Measurements from ENCODE around the gene KCNF1.

Gene KCNF1, protein sequence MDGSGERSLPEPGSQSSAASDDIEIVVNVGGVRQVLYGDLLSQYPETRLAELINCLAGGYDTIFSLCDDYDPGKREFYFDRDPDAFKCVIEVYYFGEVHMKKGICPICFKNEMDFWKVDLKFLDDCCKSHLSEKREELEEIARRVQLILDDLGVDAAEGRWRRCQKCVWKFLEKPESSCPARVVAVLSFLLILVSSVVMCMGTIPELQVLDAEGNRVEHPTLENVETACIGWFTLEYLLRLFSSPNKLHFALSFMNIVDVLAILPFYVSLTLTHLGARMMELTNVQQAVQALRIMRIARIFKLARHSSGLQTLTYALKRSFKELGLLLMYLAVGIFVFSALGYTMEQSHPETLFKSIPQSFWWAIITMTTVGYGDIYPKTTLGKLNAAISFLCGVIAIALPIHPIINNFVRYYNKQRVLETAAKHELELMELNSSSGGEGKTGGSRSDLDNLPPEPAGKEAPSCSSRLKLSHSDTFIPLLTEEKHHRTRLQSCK

DNA sequence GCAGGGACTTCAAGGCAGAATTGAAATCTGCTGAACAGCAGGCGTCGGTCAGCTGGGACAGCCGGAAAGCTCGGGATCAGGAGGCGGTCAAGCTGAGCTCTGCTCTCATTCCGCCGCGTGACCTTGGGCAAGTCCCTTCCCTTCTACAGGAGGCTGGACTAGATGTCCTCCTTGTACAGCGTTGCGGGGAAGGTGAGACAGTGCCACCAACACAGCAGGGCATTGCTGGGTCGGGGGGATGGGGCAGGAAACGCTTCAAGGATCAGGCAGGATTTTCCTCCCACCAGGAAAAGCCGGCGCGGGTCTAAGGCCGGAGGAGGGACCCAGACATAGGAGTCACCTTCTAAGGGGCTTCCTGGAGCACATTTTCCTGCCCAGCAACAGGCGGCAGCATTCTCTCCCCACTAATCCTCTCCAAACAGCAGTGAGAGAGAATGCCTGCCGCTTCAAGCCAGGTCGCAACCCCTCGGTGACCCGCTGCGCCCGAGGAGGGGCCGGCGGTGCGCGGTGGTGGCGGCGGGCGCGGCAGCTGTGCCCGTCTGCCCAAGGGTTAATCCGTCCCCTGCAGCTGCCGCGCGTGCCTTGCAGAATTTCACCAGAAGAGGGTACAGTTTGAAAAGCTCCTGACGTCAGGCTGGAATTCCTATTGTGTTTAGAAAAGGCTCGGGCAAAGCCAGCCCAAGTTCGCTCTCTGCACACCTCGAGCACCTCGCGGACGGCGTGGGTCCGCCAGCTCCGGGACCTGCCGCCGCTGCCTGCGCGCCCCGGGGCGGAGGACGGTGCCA, at the start of gene KCNF1:
TSS of gene KCNF1 (plus strand) at position 644 of the 785 bp plus-strand sequence. CDS start 493 bp downstream, outside the sequence.
- DNase-seq (ENCODE audit: low read depth in 2 of 2, low spot score in 1 of 2), result no peak

DNA sequence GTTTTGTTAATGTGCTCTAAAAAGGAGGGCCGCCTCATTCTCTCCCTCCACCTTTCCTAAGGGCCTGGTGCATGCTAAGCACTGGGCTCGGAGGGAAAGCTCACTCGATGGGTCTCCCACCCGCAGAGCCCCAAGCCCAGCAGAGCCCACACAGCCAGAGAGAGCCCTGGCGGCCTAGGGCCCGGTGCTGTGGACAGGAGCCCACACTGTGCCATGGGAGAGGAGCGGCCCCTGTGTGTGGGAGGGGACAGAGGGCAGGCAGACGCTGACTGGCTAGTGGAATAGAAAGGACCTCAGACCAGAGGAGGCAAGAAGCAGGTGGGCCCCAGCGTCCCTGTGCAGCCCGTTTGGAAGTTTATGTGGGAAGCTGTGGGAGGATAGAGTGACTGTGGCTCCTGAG, 49.4 kb upstream of the KCNF1 start:
- DNase-seq (ENCODE audit: low read depth in 2 of 2, low spot score in 1 of 2), result no peak

DNA sequence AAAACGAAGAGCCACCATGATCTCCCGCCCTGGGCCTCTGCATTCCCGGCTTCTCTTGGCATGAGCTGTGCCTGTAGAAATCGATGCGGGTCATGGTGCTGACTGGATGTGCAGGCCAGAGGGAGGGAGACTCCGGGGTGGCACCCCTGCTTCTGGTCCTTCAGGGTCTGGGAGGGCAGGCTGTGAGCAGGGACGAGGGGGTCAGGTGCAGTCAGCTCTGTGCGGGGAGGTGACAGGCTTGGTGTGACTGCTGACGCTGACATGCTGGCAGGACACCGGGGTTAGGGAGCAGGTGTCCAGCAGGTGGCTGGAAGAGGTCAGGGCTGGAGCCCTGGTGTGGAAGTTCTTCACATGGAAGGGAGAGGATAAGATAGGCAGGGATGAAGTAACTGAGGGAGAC, 48.7 kb upstream of the KCNF1 start:
- DNase-seq (ENCODE audit: low read depth in 2 of 2, low spot score in 1 of 2), result no peak

DNA sequence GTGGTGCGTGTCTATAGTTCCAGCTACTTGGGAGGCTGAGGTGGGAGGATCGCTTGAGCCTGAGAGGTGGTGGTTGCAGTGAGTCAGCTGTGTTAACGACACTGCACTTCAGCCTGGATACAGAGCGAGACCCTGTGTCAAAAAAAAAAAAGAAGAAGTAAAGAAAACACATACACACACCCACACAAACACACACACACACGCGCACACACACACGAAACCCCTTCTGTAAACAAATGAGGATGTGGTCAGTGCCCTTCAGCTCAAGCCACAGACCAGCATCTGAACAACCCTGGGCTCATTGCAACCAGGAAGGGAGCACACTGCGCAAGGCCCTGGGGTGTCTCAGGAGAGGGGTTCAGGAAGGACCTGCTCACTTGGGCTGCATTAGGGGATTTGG, 47.9 kb upstream of the KCNF1 start:
- DNase-seq (ENCODE audit: low read depth in 2 of 2, low spot score in 1 of 2), result no peak

DNA sequence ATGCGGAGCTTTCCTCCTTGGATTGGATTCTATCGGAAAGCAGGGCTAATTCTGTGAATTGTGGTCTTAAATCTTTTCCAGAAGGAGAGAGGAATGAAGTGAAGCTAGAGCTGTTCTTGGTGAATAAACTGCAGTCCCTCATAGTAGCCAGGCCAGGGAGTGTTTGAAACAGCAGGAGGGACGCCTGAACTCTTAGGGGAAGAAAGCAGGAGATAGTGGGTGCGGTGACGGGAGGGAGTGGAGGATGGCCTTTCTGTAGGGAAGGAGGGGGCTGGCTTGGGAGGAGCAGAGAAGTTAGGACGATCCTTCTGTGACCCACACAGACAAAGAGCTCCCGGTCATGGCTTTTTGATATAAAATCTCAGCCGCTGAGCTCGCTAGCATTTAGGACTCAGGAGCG, 47.5 kb upstream of the KCNF1 start:
- DNase-seq (ENCODE audit: low read depth in 2 of 2, low spot score in 1 of 2), result no peak

DNA sequence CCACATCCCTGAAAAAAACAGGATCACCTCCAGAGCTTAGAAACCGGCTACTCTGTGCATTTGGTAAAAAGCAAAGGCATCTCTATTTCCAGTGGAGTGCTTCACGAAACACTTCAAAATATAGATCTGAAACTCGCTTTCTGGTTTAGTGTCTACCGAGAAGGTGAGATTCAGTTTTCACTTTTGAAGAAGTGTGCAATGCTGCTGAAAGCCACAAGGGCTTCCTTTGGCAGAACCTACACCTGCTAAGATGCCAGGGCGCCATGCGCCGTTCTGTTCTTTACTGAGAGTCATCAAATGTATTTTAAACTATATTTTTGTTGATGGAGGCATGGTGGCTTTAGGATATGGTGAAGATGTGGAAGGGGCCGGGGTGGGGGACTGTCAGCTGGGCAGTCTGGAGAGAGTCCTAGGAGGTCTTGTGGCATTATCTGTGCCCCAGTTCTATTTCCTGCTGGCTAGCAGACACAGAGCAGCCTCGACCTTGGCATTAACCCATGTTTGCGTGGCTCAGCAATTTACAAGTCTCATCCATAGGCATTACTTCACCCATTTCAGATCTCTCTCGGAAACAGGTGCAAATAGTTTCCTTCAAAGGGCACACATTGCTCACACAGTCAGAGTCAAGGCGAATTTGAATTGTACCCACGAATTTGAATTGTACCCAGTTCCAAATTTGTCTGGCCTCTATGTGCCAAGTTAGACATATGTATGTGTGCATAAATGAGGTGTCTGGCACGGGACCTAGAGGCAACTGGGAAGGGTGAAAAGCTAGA, 46.7 kb upstream of the KCNF1 start:
- no peak for DNase-seq (ENCODE audit: low read depth in 2 of 2, low spot score in 1 of 2)

DNA sequence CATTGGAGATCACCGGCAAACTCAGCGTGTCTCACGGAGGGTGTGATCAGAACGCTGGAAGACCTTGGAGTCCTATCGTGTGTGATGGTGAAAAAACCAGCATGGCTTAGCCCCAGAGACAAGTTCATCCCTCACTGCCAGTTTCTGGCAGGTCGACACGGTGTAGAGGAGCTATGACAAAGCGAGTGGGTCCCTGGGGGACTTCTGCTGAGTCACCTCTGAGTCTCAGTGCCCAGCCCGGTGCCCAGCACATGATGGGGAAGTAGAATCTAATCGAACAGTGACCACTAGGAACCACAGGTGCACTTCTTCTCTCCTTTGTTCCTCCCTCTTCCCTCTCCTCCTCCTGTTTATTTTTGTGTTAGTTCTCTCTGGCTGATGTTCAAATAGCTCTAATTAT, 45.9 kb upstream of the KCNF1 start:
- no peak for DNase-seq (ENCODE audit: low read depth in 2 of 2, low spot score in 1 of 2)

DNA sequence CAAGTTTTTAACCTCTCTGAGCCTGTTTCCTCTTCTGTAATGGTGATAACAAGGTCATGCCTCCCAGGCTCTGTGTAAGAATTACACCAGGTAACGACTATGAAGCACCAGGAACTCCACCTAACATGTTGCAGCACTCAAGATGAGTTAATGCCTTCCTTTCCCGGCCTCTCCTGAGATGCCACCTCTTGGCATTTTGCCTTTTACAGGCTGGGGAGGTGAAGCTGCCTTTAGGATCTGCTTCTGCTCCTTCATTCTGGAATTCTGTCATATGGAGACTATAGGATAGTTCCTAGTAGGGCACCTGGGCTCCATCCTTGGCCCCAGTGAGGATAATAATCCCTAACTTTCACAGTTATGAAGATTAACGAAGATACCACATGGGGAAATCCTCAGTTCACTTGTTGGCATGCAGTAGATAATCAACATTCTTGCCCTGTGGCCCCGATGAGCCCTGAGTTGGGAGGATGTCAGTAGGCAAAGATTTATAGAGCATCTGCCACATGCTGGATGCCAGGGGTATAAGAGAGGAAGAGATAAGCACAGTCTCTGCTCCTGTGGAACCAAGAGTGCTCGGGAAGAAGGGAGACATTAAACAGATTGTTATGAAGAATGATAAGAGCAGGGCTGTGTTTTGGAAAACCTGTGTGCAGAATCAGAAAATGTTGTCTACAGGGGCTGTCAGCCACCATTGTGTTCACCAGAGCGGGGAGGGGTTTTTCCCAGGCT, 43.9 kb upstream of the KCNF1 start:
- no peak for DNase-seq (ENCODE audit: low read depth in 2 of 2, low spot score in 1 of 2)

DNA sequence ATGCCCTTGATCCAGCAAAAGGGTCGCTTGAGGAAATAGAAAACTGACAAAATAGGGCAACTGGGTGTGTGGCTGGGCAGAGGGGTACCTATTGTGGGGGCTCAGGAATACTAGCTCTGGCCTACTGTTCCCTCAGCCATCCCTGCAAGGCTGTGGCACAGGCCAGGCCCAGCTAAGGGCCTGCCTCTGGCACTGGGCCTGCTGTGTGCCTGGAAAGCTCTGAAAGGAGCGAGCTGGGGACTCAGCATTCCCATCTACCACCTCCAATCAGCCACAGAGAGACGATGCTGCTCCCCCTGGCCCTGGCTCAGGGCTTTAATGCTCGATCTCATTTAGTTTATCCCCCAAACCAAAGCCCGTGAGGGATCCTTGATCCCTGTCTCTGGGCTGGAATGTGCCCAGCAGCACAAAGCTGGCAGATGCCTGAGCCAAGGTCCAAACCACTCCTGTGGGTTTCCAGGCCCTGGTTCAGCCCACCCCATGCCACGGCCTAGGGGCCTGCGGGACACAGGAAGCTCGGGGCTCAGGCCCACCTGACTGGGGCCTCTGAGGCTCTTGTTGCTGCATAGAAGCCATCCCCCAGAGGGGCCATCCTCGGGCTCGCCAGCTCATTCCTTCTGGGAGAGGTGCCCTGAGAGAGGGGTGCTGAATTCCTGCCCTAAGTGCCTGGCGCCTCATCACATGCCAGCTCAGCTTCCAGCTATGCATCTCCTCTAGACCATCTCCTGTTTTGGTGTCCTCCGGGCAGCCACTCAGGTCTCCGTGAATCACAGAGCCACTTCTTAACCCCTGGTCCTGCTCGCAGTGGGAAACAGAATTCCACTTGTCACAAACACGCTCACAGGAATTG, 43.0 kb upstream of the KCNF1 start:
- no peak for DNase-seq (ENCODE audit: low read depth in 2 of 2, low spot score in 1 of 2)

DNA sequence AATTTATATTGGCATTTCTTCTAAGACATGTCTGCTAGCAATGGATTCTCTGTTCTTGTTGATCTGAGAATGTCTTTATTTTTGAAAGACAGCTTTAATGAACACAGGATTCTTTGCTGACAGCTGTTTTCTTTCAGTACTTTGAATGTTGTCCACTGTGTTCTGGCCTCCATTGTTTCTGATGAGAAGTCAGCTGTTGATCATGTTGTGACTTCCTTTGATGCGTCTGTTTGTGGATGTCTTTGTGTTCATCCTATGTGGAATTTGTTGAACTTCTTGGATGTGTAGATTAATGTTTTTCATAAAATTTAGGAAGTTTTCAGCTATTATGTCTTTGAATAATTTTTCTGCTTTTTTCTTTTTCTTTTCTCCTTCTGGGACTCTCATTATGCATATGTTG, 39.8 kb upstream of the KCNF1 start:
- DNase-seq (ENCODE audit: low read depth in 2 of 2, low spot score in 1 of 2), result no peak

DNA sequence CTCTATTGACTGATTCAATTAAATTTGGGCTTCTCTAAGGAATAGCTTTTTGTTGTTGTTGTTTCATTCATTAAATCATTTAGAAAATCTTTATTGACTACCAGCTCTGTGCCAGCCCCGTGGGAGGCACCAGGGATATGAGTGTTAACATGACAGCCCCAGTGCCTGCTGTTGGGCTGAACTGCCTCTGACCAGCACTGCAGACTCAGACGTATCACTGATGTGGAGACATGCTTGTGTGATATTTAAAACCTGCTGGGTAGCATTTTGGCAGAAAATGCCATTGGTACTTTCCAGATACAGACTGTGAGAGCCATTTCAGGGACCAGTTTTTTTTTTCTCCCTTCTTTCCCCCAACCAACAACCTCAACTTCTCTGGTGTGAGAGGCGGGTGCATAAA, 38.6 kb upstream of the KCNF1 start:
- DNase-seq (ENCODE audit: low read depth in 2 of 2, low spot score in 1 of 2), result no peak

DNA sequence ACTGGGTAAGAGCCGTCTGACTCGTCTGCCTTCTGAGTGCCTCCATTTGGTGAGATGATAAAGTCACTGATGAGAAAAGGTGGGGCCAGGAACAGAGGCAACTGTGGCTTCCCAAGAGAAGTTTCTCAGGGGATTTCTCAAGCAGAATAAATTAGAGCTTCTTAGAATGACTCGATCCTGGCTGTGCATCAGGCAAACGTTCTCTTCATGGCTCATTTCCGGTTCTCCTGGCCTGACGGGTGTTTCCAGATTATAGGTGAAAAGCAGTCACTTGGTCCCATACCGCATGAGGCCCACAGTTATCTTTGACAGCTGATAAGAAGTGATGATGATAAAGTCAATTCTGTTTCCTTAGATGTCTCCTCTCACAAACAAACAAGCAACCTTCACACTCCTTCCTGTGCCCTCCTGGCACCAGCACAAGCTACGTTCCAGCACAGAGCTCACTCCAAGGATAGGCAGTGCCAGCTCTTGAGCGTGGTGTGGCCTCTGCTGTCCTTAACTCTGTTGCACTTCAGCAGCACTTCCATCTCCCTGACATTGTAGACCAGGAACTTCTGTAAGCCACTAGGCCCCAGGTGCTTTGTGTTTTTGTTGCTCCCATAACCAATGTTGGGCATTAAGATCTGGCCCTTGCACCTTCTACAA, 37.8 kb upstream of the KCNF1 start:
- DNase-seq (ENCODE audit: low read depth in 2 of 2, low spot score in 1 of 2), result no peak

DNA sequence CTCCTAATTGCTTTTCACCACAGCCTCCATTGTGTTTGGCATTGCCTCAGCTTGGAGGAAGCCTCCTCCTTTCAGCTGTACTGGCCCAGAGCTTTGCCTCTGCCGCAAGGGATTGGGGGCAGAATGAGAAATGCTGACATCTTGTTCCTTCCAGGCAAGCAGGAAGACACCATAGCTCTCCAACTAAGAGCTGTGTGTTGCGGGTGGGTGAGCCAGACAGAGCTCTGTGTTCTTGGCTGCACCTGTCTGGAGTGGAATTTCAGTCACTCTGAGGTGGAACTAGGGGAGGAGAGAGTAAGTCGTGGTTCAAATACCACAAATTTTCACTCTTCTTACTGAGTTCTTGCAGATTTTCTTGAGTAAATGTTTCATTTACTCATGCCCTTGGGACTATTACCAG, 36.6 kb upstream of the KCNF1 start:
- no peak for DNase-seq (ENCODE audit: low read depth in 2 of 2, low spot score in 1 of 2)

DNA sequence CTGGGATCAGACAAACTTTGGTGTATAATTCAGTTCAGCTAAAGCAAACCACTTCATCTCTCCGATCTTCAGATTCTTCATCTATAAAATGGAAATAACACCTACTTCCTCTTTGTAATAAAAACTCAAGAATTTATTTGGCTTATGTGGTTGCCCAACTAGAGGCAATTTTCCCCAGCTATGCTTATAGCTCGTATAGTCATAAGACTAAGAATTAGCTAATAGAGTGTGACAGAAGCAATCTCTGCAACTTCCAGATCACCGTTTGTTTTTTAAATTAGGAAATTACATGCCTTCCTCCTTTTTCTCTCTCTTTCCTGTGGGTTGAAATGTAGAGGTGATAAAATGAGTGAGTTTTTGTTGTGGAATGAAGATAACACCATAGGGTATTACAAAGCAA, 35.3 kb upstream of the KCNF1 start:
- no peak for DNase-seq (ENCODE audit: low read depth in 2 of 2, low spot score in 1 of 2)

DNA sequence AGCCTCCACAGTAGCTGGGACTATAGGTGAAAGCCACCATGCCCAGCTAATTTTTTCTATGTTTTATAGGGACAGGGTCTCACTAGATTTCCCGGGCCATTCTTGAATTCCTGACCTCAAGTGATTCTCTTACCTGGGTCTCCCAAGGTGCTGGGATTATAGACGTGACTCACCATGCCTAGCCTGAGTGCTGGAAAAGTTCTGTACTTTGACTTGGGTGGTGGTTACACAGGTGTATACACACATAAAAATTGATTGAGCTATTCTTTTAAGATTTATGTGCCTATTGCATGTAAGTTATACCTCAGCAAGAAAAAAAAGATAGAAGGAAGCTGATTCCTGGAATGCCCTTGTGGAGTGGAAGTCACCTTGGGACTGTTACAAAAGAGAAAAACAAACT, 34.8 kb upstream of the KCNF1 start:
- DNase-seq (ENCODE audit: low read depth in 2 of 2, low spot score in 1 of 2), result no peak

DNA sequence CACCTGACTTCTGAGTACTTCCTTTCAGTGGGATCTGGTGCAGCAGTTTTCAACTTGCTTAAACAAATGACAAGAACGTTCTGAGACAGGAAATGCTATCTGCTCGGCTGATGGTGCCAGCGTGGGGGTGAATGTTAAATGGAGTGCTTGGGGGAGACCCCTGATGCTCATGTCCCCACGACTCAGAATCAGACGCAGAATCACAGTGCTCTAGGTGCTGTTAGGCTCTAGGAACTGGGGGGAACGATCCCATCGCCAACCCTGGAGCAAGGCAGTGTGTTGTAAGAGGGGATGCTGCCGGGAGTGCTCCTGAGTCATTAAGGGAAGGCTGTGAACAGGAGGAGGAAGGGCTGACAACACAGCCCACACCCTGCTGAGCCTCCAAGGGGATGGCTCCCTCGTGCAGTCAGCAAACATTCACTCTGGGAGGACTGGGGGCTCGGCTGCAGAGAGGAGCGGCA, 34.1 kb upstream of the KCNF1 start:
- DNase-seq (ENCODE audit: low read depth in 2 of 2, low spot score in 1 of 2), result no peak

DNA sequence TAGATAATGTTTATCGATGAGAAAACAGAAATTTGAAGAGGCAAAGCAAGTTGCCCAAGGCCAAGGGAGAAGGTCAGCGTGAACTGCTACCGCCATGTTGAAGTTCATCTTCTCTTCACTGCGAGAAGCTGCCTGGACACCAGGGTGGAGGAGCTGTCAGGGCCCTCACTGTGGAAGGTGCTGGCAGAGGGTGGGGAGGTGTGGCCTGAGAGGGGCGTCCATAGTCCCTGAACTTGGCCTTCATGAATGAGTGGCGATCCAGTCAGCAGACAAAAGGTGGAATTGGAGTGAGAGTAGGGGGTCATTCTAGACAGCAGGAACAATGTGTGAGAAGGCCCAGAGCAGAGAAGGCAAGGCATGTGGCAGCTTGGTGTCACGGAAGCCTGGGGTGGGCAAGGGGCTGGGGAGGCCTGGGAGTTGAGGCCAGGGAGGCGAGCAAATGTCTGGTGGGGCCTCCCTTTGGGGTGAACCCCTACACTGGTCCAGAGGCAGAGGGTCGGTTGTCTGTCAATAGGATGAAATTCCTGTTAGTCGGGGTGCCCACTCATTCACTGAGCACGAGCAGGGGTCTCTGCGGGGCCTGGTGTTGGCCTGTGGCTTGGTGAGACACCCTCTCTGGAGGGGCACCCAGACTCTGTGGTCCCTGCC, 33.3 kb upstream of the KCNF1 start:
- DNase-seq (ENCODE audit: low read depth in 2 of 2, low spot score in 1 of 2), result no peak

DNA sequence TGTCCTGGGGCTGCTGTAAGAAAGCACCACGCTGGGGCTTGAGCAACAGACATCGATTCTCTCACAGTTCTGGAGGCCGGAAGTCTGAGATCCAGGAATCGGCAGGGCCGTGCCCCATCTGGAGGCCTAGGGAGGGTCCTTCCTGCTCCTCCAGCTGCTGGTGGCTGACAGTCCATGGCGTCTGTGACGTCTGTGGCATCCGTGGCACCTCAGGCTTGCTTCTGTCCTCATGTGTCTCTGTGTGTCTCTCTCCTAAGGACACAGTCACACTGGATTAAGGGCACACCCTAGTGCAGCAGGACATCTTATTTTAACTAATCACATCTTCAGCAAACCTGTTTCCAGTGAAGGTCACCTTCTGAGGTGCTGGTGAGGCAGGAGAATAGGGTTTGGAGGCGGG, 32.6 kb upstream of the KCNF1 start:
- no peak for DNase-seq (ENCODE audit: low read depth in 2 of 2, low spot score in 1 of 2)
